ENCODE measurements around the gene KCND2.
"Not testable (repeated sequence)": the region's sequence is repeated elsewhere in the genome, so short reads cannot be mapped to it uniquely, and the experiment has no call there.

Gene KCND2

DNA sequence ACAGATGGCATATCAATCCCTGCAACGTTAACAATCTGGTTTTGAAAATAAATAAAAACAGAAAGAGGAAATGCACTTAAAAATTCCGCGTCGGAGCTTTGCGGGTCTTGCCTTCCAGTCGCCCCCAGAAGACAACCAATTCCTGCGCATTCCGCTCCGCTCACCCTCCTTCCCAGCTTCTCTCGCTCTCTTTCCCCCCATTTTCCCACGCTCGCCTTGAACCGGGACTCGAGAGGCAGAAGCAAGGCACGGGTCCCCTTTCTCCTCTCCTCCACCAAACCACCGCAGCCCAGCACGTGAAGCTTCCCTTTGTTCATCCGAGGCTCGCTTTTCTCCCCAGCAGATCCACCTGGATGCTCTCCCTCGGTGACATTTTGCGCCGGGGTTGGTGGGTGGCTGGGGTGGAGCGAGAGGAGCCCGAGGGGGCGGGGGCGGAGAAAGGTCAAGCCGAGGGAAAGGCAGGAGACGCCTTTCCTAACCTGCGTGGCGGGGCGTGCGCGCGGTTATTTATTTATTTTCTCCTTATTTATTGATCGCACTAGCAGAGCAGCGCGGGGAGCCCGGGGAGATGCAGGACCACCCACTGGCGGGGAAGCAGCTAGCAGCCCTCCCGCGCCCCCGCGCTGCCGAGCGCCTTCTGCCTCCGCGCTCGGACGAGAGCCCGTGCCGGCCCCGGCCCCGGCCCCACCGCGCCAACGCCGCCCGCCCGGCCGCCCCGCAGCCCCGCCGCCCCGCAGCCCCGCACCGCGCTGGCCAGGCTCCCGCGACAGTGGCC lies at the start of gene KCND2:
Gene KCND2, plus strand, starts transcription at position 475 of the 775 bp plus-strand sequence.
- no peak for DNase-seq (ENCODE audit: low read depth)

DNA sequence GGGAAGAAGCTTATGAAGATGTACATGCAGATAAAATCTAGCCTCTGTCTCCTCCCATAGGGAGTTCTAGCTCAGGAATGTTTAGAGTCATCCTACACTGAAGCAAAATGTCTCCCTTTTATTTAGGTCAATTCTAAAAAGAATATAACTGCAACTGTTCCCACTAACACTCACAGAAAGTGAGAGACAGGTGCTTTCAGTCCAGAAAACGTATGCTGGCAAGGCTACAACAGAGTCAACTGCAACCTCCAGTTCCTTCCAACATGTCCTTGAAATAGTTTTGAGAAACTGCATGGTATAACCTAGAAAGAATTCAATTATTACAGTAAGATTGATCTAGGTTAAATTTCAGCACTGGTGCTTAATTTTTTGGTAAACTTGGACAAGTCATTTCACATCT lies 46.8 kb upstream of the KCND2 start:
- no peak for DNase-seq (ENCODE audit: low read depth)

DNA sequence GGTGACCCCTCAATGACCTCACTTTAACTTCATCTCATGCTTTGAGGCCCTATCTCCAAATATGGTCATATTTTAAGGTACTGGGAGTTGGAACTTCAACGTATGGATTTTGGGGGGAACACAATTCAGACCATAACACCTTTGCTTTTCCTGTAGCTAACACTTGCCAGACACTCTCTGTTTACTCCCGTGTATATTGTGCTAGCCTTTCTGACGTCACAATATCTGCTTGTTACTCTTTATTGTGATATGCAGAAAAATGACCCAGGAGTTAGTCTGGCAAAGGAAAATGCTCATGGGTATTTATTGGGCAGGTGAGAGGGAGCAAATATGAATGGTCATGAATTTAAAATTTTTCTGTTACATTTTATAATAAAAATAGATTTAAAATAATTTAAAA lies 45.7 kb upstream of the KCND2 start:
- no peak for DNase-seq (ENCODE audit: low read depth)

DNA sequence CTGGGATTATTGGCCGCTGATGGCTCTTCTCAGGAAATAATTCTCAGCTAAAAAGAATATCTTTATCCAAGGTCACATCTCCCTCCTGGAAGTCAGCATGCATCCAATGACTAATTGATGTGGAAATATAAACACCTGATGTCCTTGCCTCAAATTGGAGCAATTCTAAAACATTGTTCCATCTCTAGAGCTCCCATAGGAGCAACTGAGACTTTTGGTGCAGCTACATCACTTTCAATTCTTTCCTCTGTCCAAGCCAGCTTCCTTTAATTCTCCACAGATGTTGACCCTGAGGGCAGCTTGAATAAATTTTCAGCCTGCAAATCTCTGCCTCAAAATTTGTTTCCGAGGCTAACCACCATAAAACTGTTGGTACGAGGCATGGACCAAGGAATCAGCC lies 43.9 kb upstream of the KCND2 start:
- no peak for DNase-seq (ENCODE audit: low read depth)

DNA sequence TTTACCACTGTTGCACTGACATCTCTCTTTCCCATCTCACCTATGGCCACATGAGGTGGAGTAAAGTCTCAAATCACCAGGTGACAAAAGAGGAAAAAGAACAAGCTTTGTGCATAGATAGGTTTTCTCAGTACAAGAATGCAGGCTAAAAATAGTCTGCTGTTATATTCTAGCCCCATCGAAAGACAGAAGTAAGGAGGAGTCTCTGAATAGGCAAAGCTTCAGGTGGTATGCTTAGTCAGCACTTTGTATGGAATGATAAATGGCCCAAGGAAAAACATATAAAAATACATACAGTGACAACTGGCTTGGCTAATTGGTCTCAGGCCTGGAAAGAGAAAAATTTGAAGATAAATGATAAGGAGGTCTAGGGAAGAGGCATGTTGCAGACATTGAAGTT lies 39.6 kb upstream of the KCND2 start:
- DNase-seq (ENCODE audit: low read depth), result no peak

DNA sequence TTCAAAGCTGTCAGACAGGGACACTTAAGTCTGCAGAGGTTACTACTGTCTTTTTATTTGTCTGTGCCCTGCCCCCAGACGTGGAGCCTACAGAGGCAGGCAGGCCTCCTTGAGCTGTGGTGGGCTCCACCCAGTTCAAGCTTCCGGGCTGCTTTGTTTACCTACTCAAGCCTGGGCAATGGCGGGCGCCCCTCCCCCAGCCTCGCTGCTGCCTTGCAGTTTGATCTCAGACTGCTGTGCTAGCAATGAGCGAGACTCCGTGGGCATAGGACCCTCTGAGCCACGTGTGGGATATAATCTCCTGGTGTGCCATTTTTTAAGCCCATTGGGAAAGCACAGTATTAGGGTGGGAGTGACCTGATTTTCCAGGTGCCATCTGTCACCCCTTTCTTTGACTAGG lies 32.6 kb upstream of the KCND2 start:
- DNase-seq (ENCODE audit: low read depth), result not testable (repeated sequence)

DNA sequence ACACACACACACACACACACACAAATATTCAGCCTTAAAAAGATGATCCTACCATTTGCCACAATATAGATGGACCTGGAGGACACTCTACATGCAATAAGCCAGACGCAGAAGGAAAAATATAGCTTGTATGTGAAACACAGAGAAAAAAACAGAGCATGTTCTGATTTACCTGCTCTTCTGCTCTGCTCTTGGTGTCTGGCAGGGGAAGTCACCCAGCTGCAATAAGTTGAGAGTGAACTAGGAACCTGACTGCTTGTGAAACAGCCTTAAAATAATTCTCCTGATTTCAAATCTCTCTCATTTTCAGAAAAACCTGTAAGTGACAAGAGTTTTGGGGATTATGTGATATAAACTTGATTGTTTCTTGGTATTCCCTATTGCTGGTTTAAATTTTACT lies 31.0 kb upstream of the KCND2 start:
- no peak for DNase-seq (ENCODE audit: low read depth)

DNA sequence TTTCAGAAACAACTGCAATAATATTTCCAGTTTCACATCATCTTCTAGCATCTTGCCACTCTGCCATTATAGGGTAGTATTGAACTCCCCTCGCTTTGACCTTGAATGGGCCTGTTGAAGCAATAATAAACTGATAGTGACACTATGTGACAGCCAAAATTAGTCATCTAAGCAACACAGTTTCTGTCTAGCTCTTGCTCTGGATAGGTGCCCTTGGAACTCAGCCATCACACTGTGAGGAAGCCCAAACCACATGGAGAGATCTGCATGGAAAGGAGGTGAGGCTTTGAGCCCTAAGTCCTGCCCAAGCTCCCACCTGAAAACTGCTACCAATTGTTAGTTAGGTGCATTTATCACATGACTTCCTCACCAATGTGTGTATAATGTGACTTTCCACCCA lies 18.1 kb upstream of the KCND2 start:
- DNase-seq (ENCODE audit: low read depth), result no peak

DNA sequence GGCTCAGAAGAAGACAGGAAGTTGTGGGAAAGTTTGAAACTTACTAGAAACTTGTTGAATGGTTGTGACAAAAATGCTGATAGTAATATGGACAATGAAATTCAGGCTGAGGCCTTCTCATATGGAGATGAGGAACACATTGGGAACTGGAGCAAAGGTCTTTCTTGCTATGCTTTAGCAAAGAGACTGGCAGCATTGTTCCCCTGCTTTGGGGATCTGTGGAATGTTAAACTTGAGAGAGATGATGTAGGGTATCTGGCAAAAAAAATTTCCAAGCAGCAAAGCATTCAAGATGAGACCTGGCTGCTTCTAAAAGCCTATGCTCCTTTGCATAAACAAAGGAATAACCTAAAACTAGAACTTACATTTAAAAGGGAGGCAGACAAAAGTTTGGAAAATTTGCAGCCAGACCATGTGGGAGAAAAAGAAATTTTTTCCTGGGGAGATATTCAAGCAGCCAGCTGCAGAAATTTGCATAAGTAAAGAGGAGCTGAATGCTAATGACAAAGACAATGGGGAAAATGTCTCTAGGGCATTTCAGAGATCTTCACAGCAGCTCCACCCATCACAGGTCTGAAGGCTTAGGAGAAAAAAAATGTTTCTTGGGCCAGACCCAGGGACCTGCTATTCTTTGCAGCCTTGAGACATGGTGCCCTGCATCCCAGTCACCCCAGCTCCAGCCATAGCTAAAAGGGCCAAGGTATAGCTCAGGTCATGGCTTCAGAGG lies 16.5 kb upstream of the KCND2 start:
- no peak for DNase-seq (ENCODE audit: low read depth)

DNA sequence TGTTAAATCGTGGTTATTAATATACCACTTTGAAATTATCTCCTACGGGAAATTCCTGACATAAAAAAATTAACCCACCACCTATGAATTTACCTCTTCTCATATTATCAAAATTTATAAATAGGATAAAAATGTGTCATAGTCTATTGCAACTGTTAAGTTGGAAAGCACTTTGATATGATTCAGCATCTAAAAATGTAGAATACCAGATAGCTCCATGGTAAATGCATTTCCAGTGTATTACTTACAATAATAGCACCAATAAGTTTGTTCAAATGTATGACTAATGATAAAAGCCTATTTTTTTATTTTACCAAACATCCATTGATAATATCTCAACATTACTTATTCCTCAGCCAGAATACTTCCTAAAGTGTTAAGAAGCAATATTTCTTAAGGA lies 13.6 kb upstream of the KCND2 start:
- no peak for DNase-seq (ENCODE audit: low read depth)

DNA sequence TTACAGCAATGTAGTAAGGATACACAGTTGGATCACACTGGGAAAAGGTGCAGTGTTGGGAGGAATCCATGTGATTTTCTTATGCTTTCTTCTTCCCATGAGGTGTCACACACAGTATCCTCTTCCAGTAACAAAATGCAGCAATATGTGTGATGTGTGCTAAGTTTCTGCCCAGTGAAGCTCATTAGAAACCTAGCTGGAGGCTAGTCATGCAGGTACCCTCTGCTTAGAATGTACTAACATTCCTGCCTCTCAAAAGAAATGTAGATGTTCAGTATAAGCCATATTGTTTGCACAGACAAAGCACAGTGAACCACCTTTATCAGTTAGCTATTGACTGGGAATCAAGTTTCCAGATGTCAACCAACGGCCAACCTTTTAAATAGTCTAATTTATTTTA lies 12.9 kb upstream of the KCND2 start:
- DNase-seq (ENCODE audit: low read depth), result no peak

DNA sequence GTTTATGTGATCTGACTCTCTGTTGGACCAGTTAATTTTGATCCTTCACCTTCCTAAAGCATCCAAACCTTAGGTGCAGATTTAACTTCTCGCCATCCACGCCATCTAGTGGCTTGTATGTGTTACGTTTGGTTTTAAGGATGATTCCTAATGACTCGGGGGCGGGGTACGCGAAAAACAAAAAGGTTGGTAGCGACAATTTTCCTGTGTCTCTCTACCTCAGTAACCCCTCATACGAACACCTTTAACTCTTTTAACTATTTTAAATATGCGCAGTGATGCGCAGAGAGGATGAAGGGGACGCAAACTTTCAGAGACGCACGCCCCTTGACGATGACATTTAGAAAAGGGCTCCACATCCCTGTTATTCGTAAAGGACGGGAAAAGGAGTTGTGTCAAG lies 714 bp upstream of the KCND2 start:
- no peak for DNase-seq (ENCODE audit: low read depth)

DNA sequence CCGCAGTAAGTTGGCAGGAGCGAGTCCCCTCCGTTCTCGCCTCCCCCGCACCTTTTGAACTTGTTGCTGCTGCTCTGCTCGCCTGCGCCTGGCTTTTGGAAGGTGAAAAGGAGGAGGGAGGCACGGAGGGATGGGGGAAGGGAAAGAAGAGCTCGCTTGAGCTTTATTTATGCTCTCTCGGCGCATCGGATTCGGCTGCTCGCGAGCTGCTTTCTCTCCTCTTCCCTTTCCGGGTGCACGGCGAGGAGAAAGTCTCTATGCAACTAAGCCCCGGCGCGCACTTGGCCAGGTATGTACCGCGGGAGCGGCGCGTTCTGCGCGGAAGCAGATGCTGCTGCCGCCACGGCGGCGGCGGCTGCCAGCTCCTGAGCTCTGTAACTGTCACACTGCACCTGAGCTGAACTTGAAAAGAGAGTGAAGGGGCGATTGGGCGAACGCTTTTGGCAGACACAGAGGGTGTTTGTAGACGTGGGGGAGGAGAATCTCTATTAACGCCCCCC lies 551 bp downstream of the KCND2 start:
- DNase-seq (ENCODE audit: low read depth), result no peak

DNA sequence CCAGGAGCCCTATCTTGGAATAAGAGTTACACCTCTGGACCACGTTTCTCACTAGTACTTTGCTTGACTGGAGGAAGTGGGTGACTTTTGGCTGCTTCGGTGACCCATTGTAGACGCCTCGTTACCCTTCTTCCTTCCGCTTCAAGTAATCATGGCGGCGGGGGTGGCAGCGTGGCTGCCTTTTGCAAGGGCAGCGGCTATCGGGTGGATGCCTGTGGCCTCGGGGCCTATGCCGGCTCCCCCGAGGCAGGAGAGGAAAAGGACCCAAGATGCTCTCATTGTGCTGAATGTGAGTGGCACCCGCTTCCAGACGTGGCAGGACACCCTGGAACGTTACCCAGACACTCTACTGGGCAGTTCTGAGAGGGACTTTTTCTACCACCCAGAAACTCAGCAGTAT lies 1.5 kb downstream of the KCND2 start:
- no peak for DNase-seq (ENCODE audit: low read depth)

DNA sequence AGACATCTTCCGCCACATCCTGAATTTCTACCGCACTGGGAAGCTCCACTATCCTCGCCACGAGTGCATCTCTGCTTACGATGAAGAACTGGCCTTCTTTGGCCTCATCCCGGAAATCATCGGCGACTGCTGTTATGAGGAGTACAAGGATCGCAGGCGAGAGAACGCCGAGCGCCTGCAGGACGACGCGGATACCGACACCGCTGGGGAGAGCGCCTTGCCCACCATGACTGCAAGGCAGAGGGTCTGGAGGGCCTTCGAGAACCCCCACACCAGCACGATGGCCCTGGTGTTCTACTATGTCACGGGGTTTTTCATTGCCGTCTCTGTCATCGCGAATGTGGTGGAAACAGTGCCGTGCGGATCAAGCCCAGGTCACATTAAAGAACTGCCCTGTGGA lies 1.9 kb downstream of the KCND2 start:
- no peak for DNase-seq (ENCODE audit: low read depth)

DNA sequence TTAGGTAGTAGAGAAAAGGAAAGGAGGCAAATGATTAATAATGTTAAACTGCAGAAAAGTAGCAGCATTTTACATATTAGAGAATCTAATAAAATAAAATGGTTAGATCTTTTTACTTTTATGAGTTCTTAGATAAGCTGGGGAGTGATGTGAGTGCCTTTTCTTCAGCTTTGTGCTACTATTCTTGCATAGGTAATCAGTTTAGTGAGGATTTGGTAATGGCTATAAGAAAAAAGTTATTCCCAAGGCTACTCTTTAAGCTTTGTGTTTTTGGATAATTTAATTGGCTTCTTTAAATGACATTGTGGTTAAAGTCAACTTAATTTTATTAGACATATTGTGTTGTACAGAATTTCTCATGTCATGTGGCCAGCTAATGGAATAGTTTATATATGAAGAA lies 3.7 kb downstream of the KCND2 start:
- DNase-seq (ENCODE audit: low read depth), result no peak

DNA sequence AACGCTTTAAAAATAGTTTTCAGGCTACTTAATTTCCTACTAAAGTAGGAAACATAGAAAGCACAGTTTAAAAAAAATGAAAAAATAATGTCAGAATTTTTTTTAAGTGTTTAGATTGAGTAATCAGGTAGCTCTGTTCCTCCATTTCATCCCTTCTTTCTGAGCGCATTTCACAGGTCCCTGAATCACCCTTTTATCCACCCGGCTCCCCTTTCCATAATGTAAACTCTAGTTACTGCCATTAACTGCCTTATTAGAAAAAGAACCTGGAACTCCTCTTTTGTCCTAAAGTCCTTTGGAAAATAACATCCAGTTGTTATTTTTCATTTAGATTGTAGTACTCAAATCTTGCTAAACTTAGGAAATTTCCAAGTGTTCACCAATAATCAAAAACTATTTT lies 5.8 kb downstream of the KCND2 start:
- DNase-seq (ENCODE audit: low read depth), result no peak

DNA sequence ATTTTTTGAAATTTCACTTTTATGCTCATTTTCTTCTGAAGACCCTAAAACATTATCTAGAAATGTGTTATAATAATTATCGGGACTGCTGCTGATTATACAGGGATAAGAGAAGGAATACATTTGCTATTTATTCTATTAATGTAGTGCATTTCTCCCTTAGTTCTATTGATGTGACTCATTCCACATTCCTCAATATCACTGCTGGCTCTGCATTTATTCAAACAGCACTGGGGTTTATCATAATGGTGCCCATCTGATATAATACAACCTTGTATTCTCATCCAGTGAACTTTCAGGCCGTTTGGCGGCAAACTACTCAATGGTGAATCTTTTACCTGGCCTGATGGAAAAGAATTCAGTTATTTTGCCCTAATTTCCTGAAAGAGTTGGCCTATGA lies 7.8 kb downstream of the KCND2 start:
- no peak for DNase-seq (ENCODE audit: low read depth)

DNA sequence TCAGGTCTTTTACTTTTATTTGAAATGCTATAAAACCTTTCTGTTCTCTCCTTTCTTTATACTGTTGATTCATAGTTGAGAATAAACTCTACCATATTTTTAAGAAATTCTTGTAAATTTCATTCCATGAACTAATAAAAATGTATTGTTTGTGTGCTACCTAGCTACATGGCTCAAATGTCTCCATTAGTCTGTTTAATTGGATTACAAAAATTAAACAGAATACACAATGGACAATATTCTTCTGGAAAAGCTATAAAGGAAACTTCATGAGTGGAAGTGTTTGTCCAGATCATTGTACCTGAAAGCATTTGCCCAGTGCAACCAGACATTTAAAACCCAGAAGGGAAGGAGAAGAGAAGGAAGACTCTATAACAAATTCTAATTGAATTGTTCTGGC lies 20.1 kb downstream of the KCND2 start:
- no peak for DNase-seq (ENCODE audit: low read depth)

DNA sequence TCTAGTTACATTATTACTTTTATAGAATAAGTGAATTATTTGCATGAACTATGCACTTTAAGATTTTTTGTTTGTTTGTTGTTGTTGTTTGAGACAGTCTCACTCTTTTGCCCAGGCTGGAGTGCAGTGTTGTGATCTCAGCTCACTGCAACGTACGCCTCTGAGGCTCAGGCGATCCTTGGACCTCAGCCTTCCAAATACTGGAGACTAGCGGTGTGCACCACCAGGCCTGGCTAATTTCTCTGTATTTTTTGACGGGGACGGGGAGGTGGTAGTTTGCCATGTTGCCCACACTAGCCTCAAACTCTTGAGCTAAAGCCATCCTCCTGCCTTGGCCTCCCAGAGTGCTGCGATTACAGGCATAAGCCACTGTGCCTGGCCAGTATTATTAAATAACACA lies 29.2 kb downstream of the KCND2 start:
- no peak for DNase-seq (ENCODE audit: low read depth)

DNA sequence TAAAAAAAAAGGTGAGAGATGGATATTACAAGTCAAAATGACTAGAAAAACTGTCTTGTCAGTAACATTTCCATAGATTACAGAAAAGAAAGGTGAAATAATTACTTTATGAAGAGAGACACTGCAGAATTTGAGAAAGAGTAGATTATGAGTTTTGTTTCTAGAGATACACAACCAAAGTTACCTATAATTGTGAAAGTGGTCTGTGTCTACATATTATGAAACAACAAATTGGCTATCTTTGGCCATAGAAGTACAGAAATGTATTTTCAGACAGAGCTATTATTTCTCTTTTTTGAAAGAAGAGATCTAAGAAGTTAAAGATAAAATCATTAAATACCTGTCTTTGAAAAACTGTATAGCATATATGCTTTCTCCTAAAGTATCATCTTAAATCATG lies 30.1 kb downstream of the KCND2 start:
- DNase-seq (ENCODE audit: low read depth), result no peak

DNA sequence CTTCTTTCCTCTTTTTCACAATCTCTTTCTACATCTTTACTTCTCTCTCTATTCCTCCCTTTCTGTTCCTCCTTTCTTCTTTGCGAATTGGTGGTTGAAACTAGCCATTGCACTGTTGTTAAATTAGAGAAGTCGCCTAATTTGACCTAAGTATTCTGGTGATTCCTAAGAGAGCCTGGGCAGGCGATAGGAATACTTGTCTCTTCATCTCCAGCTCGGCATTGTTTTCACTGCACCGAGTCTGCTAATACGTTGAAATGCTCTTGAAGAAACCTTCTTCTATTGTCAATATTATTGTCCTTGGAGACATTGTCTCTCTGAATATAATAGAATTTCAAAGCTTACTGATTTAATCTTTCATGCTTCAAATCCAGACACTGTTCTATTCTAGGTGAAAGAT lies 31.7 kb downstream of the KCND2 start:
- no peak for DNase-seq (ENCODE audit: low read depth)

DNA sequence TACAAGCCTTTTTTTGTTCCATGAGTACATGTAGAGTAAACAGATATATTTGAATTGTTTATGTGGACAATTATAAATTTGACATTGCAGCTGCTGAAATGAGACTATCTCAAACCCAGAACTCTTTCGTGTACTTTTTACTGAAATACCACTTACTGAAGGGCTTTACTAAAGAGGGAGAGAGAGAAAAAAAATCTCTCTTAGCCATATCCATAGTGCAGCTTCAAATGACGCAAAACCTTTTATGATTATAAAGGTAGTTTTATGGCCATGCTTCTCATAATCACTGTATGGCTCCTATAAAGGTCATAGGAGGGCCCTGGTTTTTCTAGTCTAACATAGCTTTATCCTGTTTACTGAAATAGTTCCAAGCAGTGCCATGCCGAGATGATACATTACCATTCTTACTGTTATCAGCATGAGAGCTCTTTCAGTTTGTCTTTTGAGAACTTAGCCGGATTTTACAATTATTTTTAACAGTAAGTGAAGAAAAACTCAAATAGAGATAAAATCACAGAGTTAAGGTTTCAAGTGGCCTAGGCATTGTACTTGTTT lies 35.1 kb downstream of the KCND2 start:
- DNase-seq (ENCODE audit: low read depth), result no peak

Data from GM04503 (cell line).